Measurements from ENCODE around the gene ANKRD9.

The ANKRD9 gene

GRCh38 chr14:102505775-102506625, 3.6 kb downstream of the ANKRD9 start:
- Histone ChIP-seq H3K9ac (ENCODE audit: low read depth, low read length) (no peak overlapping the region), H3K4me1 (ENCODE audit: control insufficient read depth, insufficient read depth, low read length) (peaks cover 3% of the 10 kb centered on the region), H3K27me3 (ENCODE audit: control insufficient read depth, insufficient read depth, low read length) (no peaks in the 10 kb centered on the region), H3K9me3 (ENCODE audit: control insufficient read depth, insufficient read depth, low read length) (no peaks in the 10 kb centered on the region), H3K36me3 (ENCODE audit: control insufficient read depth, insufficient read depth, low read length) (peaks cover 10% of the 10 kb centered on the region), H3K4me3 (ENCODE audit: low read depth, low read length) (no peak overlapping the region)

- Histone ChIP-seq H3K9ac (ENCODE audit: low read depth, low read length) (no peak overlapping the region), H3K27me3 (ENCODE audit: control insufficient read depth, insufficient read depth, low read length) (no peaks in the 10 kb centered on the region), H3K9me3 (ENCODE audit: control insufficient read depth, insufficient read depth, low read length) (no peaks in the 10 kb centered on the region), H3K4me1 (ENCODE audit: control insufficient read depth, insufficient read depth, low read length) (peaks cover 3% of the 10 kb centered on the region), H3K4me3 (ENCODE audit: low read depth, low read length) (no peak overlapping the region), H3K36me3 (ENCODE audit: control insufficient read depth, insufficient read depth, low read length) (peaks cover 10% of the 10 kb centered on the region)
These were observed 4.5 kb downstream of the ANKRD9 start for GRCh38 chr14:102505000-102505619.

GRCh38 chr14:102504328-102504999, 5.1 kb downstream of the ANKRD9 start:
- Histone ChIP-seq H3K4me3 (ENCODE audit: low read depth, low read length) (no peak overlapping the region), H3K9ac (ENCODE audit: low read depth, low read length) (peak overlapping the region; percentile 37), H3K4me1 (ENCODE audit: control insufficient read depth, insufficient read depth, low read length) (peaks cover 3% of the 10 kb centered on the region), H3K27me3 (ENCODE audit: control insufficient read depth, insufficient read depth, low read length) (no peaks in the 10 kb centered on the region), H3K36me3 (ENCODE audit: control insufficient read depth, insufficient read depth, low read length) (peaks cover 10% of the 10 kb centered on the region), H3K9me3 (ENCODE audit: control insufficient read depth, insufficient read depth, low read length) (no peaks in the 10 kb centered on the region)

- Histone ChIP-seq H3K4me1 (ENCODE audit: control insufficient read depth, insufficient read depth, low read length) (peaks cover 3% of the 10 kb centered on the region), H3K36me3 (ENCODE audit: control insufficient read depth, insufficient read depth, low read length) (peaks cover 14% of the 10 kb centered on the region), H3K9ac (ENCODE audit: low read depth, low read length) (no peak overlapping the region)
These were observed 5.8 kb downstream of the ANKRD9 start for GRCh38 chr14:102503641-102504327.

GRCh38 chr14:102502571-102502970, 7.0 kb downstream of the ANKRD9 start:
- no peak overlapping the region for H3K4me3 ChIP-seq (ENCODE audit: low read depth, low read length)
- H3K27me3 ChIP-seq (ENCODE audit: control insufficient read depth, insufficient read depth, low read length), result no peaks in the 10 kb centered on the region
- peaks cover 25% of the 10 kb centered on the region for H3K36me3 ChIP-seq (ENCODE audit: control insufficient read depth, insufficient read depth, low read length)
- H3K9me3 ChIP-seq (ENCODE audit: control insufficient read depth, insufficient read depth, low read length), result no peaks in the 10 kb centered on the region
- H3K4me1 ChIP-seq (ENCODE audit: control insufficient read depth, insufficient read depth, low read length), result no peaks in the 10 kb centered on the region
- no peak overlapping the region for H3K9ac ChIP-seq (ENCODE audit: low read depth, low read length)

More at GRCh38 chr14:102503641-102504327, 5.8 kb downstream of the ANKRD9 start:
- Histone ChIP-seq H3K4me3 (ENCODE audit: low read depth, low read length) (no peak overlapping the region), H3K27me3 (ENCODE audit: control insufficient read depth, insufficient read depth, low read length) (no peaks in the 10 kb centered on the region), H3K9me3 (ENCODE audit: control insufficient read depth, insufficient read depth, low read length) (no peaks in the 10 kb centered on the region)

GRCh38 chr14:102501751-102502315, 7.7 kb downstream of the ANKRD9 start:
- Histone ChIP-seq H3K4me3 (ENCODE audit: low read depth, low read length) (no peak overlapping the region), H3K4me1 (ENCODE audit: control insufficient read depth, insufficient read depth, low read length) (no peaks in the 10 kb centered on the region)

GRCh38 chr14:102500713-102501112, 8.9 kb downstream of the ANKRD9 start:
- Histone ChIP-seq H3K4me1 (ENCODE audit: control insufficient read depth, insufficient read depth, low read length) (no peaks in the 10 kb centered on the region), H3K36me3 (ENCODE audit: control insufficient read depth, insufficient read depth, low read length) (peaks cover 20% of the 10 kb centered on the region), H3K9ac (ENCODE audit: low read depth, low read length) (no peak overlapping the region), H3K4me3 (ENCODE audit: low read depth, low read length) (no peak overlapping the region), H3K9me3 (ENCODE audit: control insufficient read depth, insufficient read depth, low read length) (no peaks in the 10 kb centered on the region), H3K27me3 (ENCODE audit: control insufficient read depth, insufficient read depth, low read length) (no peaks in the 10 kb centered on the region)

More at GRCh38 chr14:102501751-102502315, 7.7 kb downstream of the ANKRD9 start:
- Histone ChIP-seq H3K9ac (ENCODE audit: low read depth, low read length) (no peak overlapping the region), H3K36me3 (ENCODE audit: control insufficient read depth, insufficient read depth, low read length) (peaks cover 26% of the 10 kb centered on the region), H3K9me3 (ENCODE audit: control insufficient read depth, insufficient read depth, low read length) (no peaks in the 10 kb centered on the region), H3K27me3 (ENCODE audit: control insufficient read depth, insufficient read depth, low read length) (no peaks in the 10 kb centered on the region)

GRCh38 chr14:102500158-102500662, 9.4 kb downstream of the ANKRD9 start:
- Histone ChIP-seq H3K9me3 (ENCODE audit: control insufficient read depth, insufficient read depth, low read length) (no peaks in the 10 kb centered on the region), H3K4me1 (ENCODE audit: control insufficient read depth, insufficient read depth, low read length) (no peaks in the 10 kb centered on the region), H3K36me3 (ENCODE audit: control insufficient read depth, insufficient read depth, low read length) (peaks cover 20% of the 10 kb centered on the region), H3K4me3 (ENCODE audit: low read depth, low read length) (no peak overlapping the region), H3K27me3 (ENCODE audit: control insufficient read depth, insufficient read depth, low read length) (no peaks in the 10 kb centered on the region), H3K9ac (ENCODE audit: low read depth, low read length) (no peak overlapping the region)

- no peaks in the 10 kb centered on the region for H3K27me3 ChIP-seq (ENCODE audit: control insufficient read depth, insufficient read depth, low read length)
- H3K4me1 ChIP-seq (ENCODE audit: control insufficient read depth, insufficient read depth, low read length), result no peaks in the 10 kb centered on the region
- no peak overlapping the region for H3K9ac ChIP-seq (ENCODE audit: low read depth, low read length)
- H3K36me3 ChIP-seq (ENCODE audit: control insufficient read depth, insufficient read depth, low read length), result peaks cover 20% of the 10 kb centered on the region
- no peaks in the 10 kb centered on the region for H3K9me3 ChIP-seq (ENCODE audit: control insufficient read depth, insufficient read depth, low read length)
- H3K4me3 ChIP-seq (ENCODE audit: low read depth, low read length), result no peak overlapping the region
These were observed 10.0 kb downstream of the ANKRD9 start for GRCh38 chr14:102499401-102500157.

GRCh38 chr14:102498678-102499265, 10.8 kb downstream of the ANKRD9 start:
- H3K36me3 ChIP-seq (ENCODE audit: control insufficient read depth, insufficient read depth, low read length), result peaks cover 20% of the 10 kb centered on the region

More at GRCh38 chr14:102498678-102499265, 10.8 kb downstream of the ANKRD9 start:
- Histone ChIP-seq H3K27me3 (ENCODE audit: control insufficient read depth, insufficient read depth, low read length) (no peaks in the 10 kb centered on the region), H3K4me1 (ENCODE audit: control insufficient read depth, insufficient read depth, low read length) (no peaks in the 10 kb centered on the region), H3K9me3 (ENCODE audit: control insufficient read depth, insufficient read depth, low read length) (no peaks in the 10 kb centered on the region), H3K9ac (ENCODE audit: low read depth, low read length) (no peak overlapping the region), H3K4me3 (ENCODE audit: low read depth, low read length) (no peak overlapping the region)

All from iPS-15b (cell line).